NCI-H1930 (cell line): ENCODE results near the gene NXF2.
"Not testable (repeated sequence)": the region's sequence is repeated elsewhere in the genome, so short reads cannot be mapped to it uniquely, and the experiment has no call there.

Source experiments
- DNase-seq, 2 experiments: peaks; one replicate each; lab custom pipeline; 2025; lab: John Stamatoyannopoulos, UW

Gene NXF2

GRCh38 chrX:102246893-102247292 lies at the start of gene NXF2:
TSS of gene NXF2 (plus strand) at chrX:102247167. CDS start at chrX:102307079, 59,912 bp downstream.
- not testable (repeated sequence) for DNase-seq

- not testable (repeated sequence) for DNase-seq
These were observed 39.0 kb upstream of the NXF2 start for GRCh38 chrX:102207940-102208339.

GRCh38 chrX:102214986-102215385 lies 32.0 kb upstream of the NXF2 start, which contains the start of gene TCP11X1:
TSS of gene TCP11X1 (plus strand) at chrX:102215301.
- not testable (repeated sequence) for DNase-seq

GRCh38 chrX:102216497-102216896 lies 30.5 kb upstream of the NXF2 start:
- not testable (repeated sequence) for DNase-seq

- not testable (repeated sequence) for DNase-seq
These were observed 11.3 kb upstream of the NXF2 start for GRCh38 chrX:102235678-102236077.

GRCh38 chrX:102240265-102240664 lies 6.7 kb upstream of the NXF2 start:
- DNase-seq, result not testable (repeated sequence)

GRCh38 chrX:102272231-102272630 lies 25.3 kb downstream of the NXF2 start:
- DNase-seq, result not testable (repeated sequence)

- no peak for DNase-seq
These were observed 91.2 kb downstream of the NXF2 start for GRCh38 chrX:102338162-102338561.

- no peak for DNase-seq
These were observed 92.6 kb downstream of the NXF2 start for GRCh38 chrX:102339312-102340298.

GRCh38 chrX:102341867-102342266 lies 94.9 kb downstream of the NXF2 start:
- DNase-seq, result no peak

GRCh38 chrX:102345916-102346315 lies 98.9 kb downstream of the NXF2 start:
- DNase-seq, result no peak
